ENCODE data around the gene URB2.

URB2 gene

DNA sequence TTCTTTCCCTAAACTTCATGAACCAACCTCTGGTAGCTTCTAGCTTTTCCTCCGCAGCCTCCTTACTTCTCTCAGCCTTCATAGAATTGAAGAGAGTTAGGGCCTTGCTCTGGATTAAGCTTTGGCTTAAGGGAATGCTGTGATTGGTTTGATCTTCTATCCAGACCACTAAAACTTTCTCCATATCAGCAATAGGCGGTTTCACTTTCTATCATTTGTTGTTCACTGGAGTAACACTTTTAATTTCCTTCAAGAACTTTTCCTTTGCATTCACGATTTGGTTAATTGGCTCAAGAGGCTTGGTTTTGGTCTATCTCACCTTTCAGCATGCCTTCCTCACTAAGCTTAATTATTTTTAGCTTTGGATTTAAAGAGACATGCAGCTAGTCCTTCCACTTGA is 5.1 kb downstream of the URB2 start:
- no peak overlapping the region for H3K4me2 ChIP-seq
- TF ChIP-seq Cebpa-rat (IDR thresholded peaks at IDR 0.05), result no peak
- H3K9me3 ChIP-seq (replicated peaks in 1 of 11), result no peaks in the 10 kb centered on the region
- peaks cover 0 to 99% (median 84%) of the 10 kb centered on the region in 11 experiments; a peak in 18 of 22 replicates for H4K20me1 ChIP-seq
- H3K4me3 ChIP-seq, result no peak overlapping the region
- peaks cover 8 to 11% (median 10%) of the 10 kb centered on the region in 10 experiments; a peak in 18 of 20 replicates for H3K4me1 ChIP-seq
- no peak overlapping the region; a peak in 1 of 22 replicates for H3K9ac ChIP-seq
- H3K27me3 ChIP-seq, result no peaks in the 10 kb centered on the region
- peaks cover 34 to 80% (median 78%) of the 10 kb centered on the region in 11 experiments for H3K36me3 ChIP-seq
- H3K27ac ChIP-seq, result no peak overlapping the region

DNA sequence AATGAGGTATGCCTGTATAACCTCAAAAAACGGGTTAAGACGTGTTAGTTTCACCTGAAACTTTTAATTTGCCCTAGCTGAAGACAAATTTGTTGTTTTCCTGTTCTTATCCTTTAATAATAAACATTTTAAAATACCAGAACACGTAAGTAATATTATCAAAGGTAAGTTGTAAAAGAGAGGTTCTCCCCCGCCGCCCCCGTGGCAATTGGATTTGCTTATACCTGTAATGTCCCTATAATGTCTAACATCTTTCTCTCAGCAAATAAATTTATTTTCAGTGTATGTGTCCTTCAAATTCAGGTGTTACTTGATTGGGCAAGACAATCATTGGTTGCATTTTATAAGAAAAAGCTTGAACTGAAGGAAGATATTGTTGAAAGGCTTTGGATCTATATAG is 5.9 kb downstream of the URB2 start:
- H3K4me1 ChIP-seq, result peaks cover 8 to 11% (median 9%) of the 10 kb centered on the region in 10 experiments; a peak in 18 of 20 replicates
- TF ChIP-seq Cebpa-rat (IDR thresholded peaks at IDR 0.05), result no peak
- peaks cover 0 to 99% (median 92%) of the 10 kb centered on the region in 11 experiments; a peak in 18 of 22 replicates for H4K20me1 ChIP-seq
- H3K36me3 ChIP-seq, result peaks cover 42 to 88% (median 86%) of the 10 kb centered on the region in 11 experiments
- no peaks in the 10 kb centered on the region for H3K27me3 ChIP-seq
- no peak overlapping the region for H3K4me3 ChIP-seq
- no peak overlapping the region for H3K4me2 ChIP-seq
- no peak overlapping the region for H3K9ac ChIP-seq
- no peaks in the 10 kb centered on the region for H3K9me3 ChIP-seq (replicated peaks in 1 of 11)
- no peak overlapping the region for H3K27ac ChIP-seq

- Histone ChIP-seq H3K36me3 (peaks cover 69 to 100% (median 99%) of the 10 kb centered on the region in 11 experiments), H3K4me2 (no peak overlapping the region), H3K4me3 (no peak overlapping the region), H3K27me3 (no peaks in the 10 kb centered on the region), H3K27ac (no peak overlapping the region), H3K9me3 (replicated peaks in 1 of 11) (no peaks in the 10 kb centered on the region), H3K4me1 (peaks cover 0 to 1% (median 0%) of the 10 kb centered on the region in 10 experiments; a peak in 1 of 20 replicates), H3K9ac (no peak overlapping the region; a peak in 1 of 22 replicates), H4K20me1 (peaks cover 0 to 100% (median 97%) of the 10 kb centered on the region in 11 experiments; a peak in 18 of 22 replicates)
- no peak for TF ChIP-seq Cebpa-rat (IDR thresholded peaks at IDR 0.05)
Measured at GRCh38 chr1:229636042-229636441, 10.0 kb downstream of the URB2 start.

GRCh38 chr1:229637746-229638145 is 11.7 kb downstream of the URB2 start:
- Histone ChIP-seq H3K27ac (no peak overlapping the region), H3K4me2 (no peak overlapping the region), H3K9me3 (replicated peaks in 1 of 11) (no peaks in the 10 kb centered on the region), H3K9ac (no peak overlapping the region), H3K4me1 (peaks cover 0 to 17% (median 12%) of the 10 kb centered on the region in 10 experiments; a peak in 15 of 20 replicates), H4K20me1 (peaks cover 0 to 100% (median 97%) of the 10 kb centered on the region in 11 experiments; a peak in 18 of 22 replicates), H3K36me3 (peaks cover 59 to 100% (median 99%) of the 10 kb centered on the region in 11 experiments), H3K27me3 (no peaks in the 10 kb centered on the region), H3K4me3 (no peak overlapping the region)
- no peak for TF ChIP-seq Cebpa-rat (IDR thresholded peaks at IDR 0.05)

DNA sequence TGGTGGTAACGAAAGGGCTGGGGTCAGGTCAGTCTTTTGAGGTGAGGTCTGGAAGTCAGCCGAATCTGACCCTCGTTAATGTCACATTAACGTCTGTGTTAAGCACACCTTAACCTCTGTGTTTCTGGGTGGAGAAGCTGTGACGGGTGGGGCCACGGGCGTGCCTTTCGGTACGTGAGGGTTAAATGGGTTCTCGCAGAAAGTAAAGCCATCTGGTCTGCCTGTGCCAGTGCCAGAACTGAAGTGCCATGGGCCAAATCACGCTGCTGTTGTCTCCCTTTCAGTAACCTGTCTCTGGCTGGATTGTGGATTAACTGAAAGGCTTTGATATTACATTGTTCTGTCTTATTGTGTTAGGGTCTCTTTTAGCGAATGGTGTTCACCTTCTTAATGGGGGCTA is 14.4 kb downstream of the URB2 start:
- Histone ChIP-seq H3K27me3 (no peaks in the 10 kb centered on the region), H3K4me3 (no peak overlapping the region), H3K36me3 (peaks cover 49 to 100% (median 98%) of the 10 kb centered on the region in 11 experiments), H3K4me1 (peaks cover 16 to 44% (median 36%) of the 10 kb centered on the region in 10 experiments), H3K4me2 (no peak overlapping the region), H3K9ac (no peak overlapping the region), H4K20me1 (peaks cover 0 to 100% (median 99%) of the 10 kb centered on the region in 11 experiments; a peak in 18 of 22 replicates), H3K27ac (no peak overlapping the region), H3K9me3 (replicated peaks in 1 of 11) (no peaks in the 10 kb centered on the region)
- TF ChIP-seq Cebpa-rat (IDR thresholded peaks at IDR 0.05), result no peak

- no peak for TF ChIP-seq Cebpa-rat (IDR thresholded peaks at IDR 0.05)
- H3K4me1 ChIP-seq, result peaks cover 16 to 46% (median 36%) of the 10 kb centered on the region in 10 experiments
- peaks cover 49 to 100% (median 98%) of the 10 kb centered on the region in 11 experiments for H3K36me3 ChIP-seq
- no peak overlapping the region for H3K4me3 ChIP-seq
- H3K27me3 ChIP-seq, result no peaks in the 10 kb centered on the region
- no peak overlapping the region for H3K27ac ChIP-seq
- H4K20me1 ChIP-seq, result peaks cover 0 to 100% (median 99%) of the 10 kb centered on the region in 11 experiments; a peak in 18 of 22 replicates
- no peak overlapping the region for H3K9ac ChIP-seq
- 0 out of 22 replicates have a peak overlapping the region, but pooled peaks of 1 of the 11 experiments have one; percentile 13 for H3K4me2 ChIP-seq
- no peaks in the 10 kb centered on the region for H3K9me3 ChIP-seq (replicated peaks in 1 of 11)
Measured at GRCh38 chr1:229641306-229641705, 15.3 kb downstream of the URB2 start.

DNA sequence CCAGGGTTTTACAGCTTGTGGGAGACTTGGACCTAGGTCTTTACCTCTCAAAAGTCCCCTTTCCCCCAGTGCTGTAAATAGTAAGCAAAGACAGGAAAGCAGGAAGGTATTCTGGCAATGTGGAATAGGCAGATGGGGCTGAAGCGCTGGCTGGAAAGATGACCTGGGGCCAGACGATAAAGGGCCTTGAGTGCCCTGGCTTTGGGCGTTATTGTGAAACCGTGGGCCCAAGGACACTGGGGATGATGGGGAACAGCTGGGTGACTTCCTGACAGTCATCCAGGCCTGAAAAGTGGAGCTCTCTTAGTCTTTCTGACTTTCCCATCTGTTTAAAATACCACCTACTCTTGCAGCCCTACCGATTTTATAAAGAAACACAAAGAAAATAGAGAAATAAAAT is 16.3 kb downstream of the URB2 start:
- Histone ChIP-seq H3K9me3 (replicated peaks in 1 of 11) (no peaks in the 10 kb centered on the region), H3K27ac (no peak overlapping the region), H3K4me3 (no peak overlapping the region), H3K9ac (no peak overlapping the region), H3K36me3 (peaks cover 49 to 100% (median 98%) of the 10 kb centered on the region in 11 experiments), H3K4me2 (peak overlapping the region in 8 of 11 experiments; percentile 6 to 60 (median 38); a peak in 15 of 22 replicates), H3K27me3 (no peaks in the 10 kb centered on the region), H3K4me1 (peaks cover 16 to 46% (median 36%) of the 10 kb centered on the region in 10 experiments), H4K20me1 (peaks cover 0 to 100% (median 98%) of the 10 kb centered on the region in 11 experiments; a peak in 18 of 22 replicates)
- no peak for TF ChIP-seq Cebpa-rat (IDR thresholded peaks at IDR 0.05)

- Histone ChIP-seq H3K4me1 (peaks cover 16 to 46% (median 36%) of the 10 kb centered on the region in 10 experiments), H4K20me1 (peaks cover 0 to 100% (median 92%) of the 10 kb centered on the region in 11 experiments; a peak in 18 of 22 replicates), H3K4me2 (peak overlapping the region in 8 of 11 experiments; percentile 44 to 75 (median 60); a peak in 13 of 22 replicates), H3K27me3 (no peaks in the 10 kb centered on the region), H3K9ac (no peak overlapping the region), H3K9me3 (replicated peaks in 1 of 11) (no peaks in the 10 kb centered on the region), H3K4me3 (no peak overlapping the region), H3K27ac (no peak overlapping the region), H3K36me3 (peaks cover 49 to 100% (median 98%) of the 10 kb centered on the region in 11 experiments)
- TF ChIP-seq Cebpa-rat (IDR thresholded peaks at IDR 0.05), result no peak
Measured at GRCh38 chr1:229642970-229643369, 16.9 kb downstream of the URB2 start.

DNA sequence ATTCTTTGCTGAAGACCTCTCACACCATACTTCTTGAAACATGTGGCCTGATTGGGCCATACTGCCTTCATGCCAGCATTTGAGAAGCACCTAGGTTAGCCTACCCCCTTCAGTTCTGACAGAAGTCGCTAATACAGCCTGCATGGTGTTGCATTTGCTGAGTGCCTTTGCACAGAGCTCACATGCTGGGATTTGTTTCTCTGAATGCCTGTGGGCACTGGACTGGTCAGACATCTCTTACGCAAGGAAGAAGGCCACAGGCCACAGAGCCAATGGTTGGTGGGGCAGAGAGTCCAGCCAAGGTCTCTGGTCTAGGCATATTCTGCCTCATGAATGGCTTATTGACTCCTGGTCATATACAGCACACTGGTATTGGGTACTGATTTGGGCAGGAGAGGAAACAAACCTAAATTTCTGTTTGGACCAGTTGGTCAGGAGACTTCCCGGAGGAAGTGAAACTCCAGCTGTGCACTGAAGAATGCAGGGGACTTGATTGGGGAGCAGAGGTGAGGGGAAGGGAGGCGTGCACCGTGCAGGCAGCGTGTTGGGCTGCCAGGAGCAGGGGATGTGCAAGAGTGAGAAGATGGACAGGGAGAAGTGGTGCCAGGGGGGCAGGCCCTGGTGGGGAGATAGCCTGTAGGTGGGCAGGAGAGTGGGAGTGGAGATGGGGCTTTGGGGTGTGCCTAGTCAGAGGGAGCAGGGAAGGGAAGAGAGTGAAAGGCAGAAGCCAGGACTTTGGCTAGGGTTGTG is 18.1 kb downstream of the URB2 start:
- Histone ChIP-seq H3K9ac (no peak overlapping the region), H3K4me1 (peaks cover 16 to 46% (median 36%) of the 10 kb centered on the region in 10 experiments), H3K27ac (no peak overlapping the region; a peak in 1 of 22 replicates), H3K4me3 (no peak overlapping the region), H3K9me3 (replicated peaks in 1 of 11) (no peaks in the 10 kb centered on the region), H3K4me2 (peak overlapping the region; percentile 44 to 75 (median 60)), H3K27me3 (no peaks in the 10 kb centered on the region), H3K36me3 (peaks cover 48 to 100% (median 98%) of the 10 kb centered on the region in 11 experiments), H4K20me1 (peaks cover 0 to 100% (median 82%) of the 10 kb centered on the region in 11 experiments; a peak in 18 of 22 replicates)
- TF ChIP-seq Cebpa-rat (IDR thresholded peaks at IDR 0.05), result no peak

All from BLaER1 treated with 17β-estradiol and CSF1 and Interleukin-3, amounts not matched to agents 10 nM and 100 nM (cell line).